ENCODE data around the gene APEX1. TPM values are rescaled to one million over a fixed set of nuclear protein-coding genes. Genes with fewer than 3 reads are reported as not detected.
A peak's percentile ranks its signal among the peaks of the same experiment; 100 is the strongest.

APEX1 gene
- total RNA-seq, result 100 to 1,000 TPM; 129 to 165 (median 150) TPM

DNA sequence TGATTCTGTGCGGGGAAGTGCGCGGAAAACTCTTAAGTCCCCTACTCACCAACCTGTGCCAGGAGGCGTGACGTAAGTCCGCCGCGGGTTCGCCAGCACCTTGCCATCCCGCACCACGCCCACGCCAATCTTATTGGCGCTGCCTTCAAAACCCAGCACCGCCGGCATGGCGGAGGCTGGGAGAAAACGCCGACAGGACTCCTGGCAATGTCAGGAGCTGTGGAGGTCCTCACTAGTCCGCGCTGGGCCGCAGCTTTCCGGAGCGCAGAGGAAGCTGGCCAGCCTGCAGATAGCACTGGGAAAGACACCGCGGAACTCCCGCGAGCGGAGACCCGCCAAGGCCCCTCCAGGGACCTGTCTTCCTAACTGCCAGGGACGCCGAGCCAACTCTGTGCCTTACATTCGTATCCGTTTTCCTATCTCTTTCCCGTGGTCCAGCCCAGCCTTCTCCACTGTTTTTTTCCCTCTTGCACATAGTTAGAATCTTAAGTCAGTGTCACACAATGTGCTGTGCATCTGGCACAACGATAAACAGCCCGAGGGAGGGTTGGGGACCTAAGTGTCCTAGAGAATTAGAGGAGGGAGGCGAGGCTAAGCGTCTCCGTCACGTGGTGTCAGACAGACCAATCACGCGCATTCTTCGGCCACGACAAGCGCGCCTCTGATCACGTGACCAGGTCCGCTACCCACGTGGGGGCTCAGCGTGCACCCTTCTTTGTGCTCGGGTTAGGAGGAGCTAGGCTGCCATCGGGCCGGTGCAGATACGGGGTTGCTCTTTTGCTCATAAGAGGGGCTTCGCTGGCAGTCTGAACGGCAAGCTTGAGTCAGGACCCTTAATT is at the start of gene APEX1, which contains the start of gene OSGEP:
Gene APEX1 (plus strand): TSS at position 711 of the 839 bp plus-strand sequence. CDS start 420 bp downstream, outside the sequence.
Gene OSGEP (minus strand): TSS at position 297 of the 839 bp plus-strand sequence. CDS start 129 bp downstream, at position 168.
- H3K9me3 ChIP-seq, result no peaks in the 10 kb centered on the region
- H3K4me3 ChIP-seq, result peak within 1 kb of the TSS; percentile 60 to 85 (median 76)
- H3K27me3 ChIP-seq, result no peaks in the 10 kb centered on the region
- peak; percentile 75 to 88 (median 81) for TF ChIP-seq POLR2AphosphoS5 (IDR thresholded peaks at IDR 0.05)
- TF ChIP-seq, protein P1, sequence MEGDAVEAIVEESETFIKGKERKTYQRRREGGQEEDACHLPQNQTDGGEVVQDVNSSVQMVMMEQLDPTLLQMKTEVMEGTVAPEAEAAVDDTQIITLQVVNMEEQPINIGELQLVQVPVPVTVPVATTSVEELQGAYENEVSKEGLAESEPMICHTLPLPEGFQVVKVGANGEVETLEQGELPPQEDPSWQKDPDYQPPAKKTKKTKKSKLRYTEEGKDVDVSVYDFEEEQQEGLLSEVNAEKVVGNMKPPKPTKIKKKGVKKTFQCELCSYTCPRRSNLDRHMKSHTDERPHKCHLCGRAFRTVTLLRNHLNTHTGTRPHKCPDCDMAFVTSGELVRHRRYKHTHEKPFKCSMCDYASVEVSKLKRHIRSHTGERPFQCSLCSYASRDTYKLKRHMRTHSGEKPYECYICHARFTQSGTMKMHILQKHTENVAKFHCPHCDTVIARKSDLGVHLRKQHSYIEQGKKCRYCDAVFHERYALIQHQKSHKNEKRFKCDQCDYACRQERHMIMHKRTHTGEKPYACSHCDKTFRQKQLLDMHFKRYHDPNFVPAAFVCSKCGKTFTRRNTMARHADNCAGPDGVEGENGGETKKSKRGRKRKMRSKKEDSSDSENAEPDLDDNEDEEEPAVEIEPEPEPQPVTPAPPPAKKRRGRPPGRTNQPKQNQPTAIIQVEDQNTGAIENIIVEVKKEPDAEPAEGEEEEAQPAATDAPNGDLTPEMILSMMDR (IDR thresholded peaks at IDR 0.05), result peak in 1 of 3 donors; percentile 5
- no peak for TF ChIP-seq POLR2A (IDR thresholded peaks at IDR 0.05)
- H3K36me3 ChIP-seq, result peaks cover 22% of the 10 kb centered on the region
- peaks cover 0 to 2% of the 10 kb centered on the region in 2 donors for H3K4me1 ChIP-seq
- peak; percentile 99 for DNase-seq (ENCODE audit: low spot score in 2 of 2)
- intact Hi-C loops (cut with DNase I; ENCODE audit: low total_unique reads), result loop anchor here (10.0 kb wide), 1 partner anchor 150 kb away; no protein-coding TSS in a partner anchor
- H3K27ac ChIP-seq, result peak within 1 kb of the TSS; percentile 94 to 95

DNA sequence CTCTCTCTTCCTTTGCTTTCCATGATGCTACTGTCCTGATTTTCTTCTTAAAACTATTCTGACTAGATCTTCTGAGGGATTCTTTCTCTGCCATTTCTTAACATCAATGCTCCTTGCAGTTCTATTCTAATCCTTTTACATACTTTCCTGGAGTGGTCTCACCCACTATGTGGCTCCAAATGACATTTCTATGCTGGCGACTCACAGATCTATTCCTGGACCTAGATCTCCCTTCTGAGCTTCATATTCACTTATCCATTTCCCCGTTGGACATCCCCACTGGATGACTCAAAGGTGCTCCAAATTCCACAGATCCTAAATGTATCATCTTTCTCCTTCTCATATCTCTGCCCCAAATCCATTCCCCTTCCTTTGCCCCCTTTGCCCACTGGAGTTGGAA is 45.8 kb upstream of the APEX1 start:
- Histone ChIP-seq H3K9me3 (no peaks in the 10 kb centered on the region), H3K27me3 (no peaks in the 10 kb centered on the region), H3K27ac (no peak overlapping the region), H3K4me3 (no peak overlapping the region), H3K4me1 (peaks cover 2 to 4% of the 10 kb centered on the region in 2 donors), H3K36me3 (no peaks in the 10 kb centered on the region)
- intact Hi-C loops (cut with DNase I; ENCODE audit: low total_unique reads), result no loop called here
- no peak for TF ChIP-seq POLR2AphosphoS5 (IDR thresholded peaks at IDR 0.05)
- TF ChIP-seq, protein P1 (IDR thresholded peaks at IDR 0.05), result no peak
- TF ChIP-seq POLR2A (IDR thresholded peaks at IDR 0.05), result no peak
- no peak for DNase-seq (ENCODE audit: low spot score in 2 of 2)

DNA sequence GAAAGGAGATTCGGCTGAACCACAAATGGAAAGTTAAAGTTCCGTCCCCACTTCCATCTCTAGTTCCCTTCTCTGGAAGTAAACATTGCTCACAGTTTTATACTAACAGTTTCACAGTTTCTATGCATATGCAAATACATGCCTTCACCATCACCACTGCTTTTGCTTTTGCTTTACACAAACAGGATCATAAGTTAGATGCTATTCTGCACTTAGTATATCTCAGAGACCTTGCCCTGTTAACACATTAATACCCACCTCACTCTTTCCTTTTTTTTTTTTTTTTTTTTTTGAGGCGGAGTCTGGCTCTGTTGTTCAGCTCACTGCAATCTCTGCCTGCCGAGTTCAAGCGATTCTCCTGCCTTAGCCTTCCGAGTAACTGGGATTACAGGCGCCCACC is 42.6 kb upstream of the APEX1 start:
- H3K4me1 ChIP-seq, result peaks cover 2 to 4% of the 10 kb centered on the region in 2 donors
- H3K36me3 ChIP-seq, result no peaks in the 10 kb centered on the region
- intact Hi-C loops (cut with DNase I; ENCODE audit: low total_unique reads), result loop anchor here (5.0 kb wide), 1 partner anchor 195 kb away; no protein-coding TSS in a partner anchor
- H3K27me3 ChIP-seq, result no peaks in the 10 kb centered on the region
- H3K4me3 ChIP-seq, result peak overlapping the region; percentile 79 to 86 (median 81)
- no peak for TF ChIP-seq POLR2AphosphoS5 (IDR thresholded peaks at IDR 0.05)
- TF ChIP-seq, protein P1 (IDR thresholded peaks at IDR 0.05), result no peak
- TF ChIP-seq POLR2A (IDR thresholded peaks at IDR 0.05), result no peak
- no peak for DNase-seq (ENCODE audit: low spot score in 2 of 2)
- peak overlapping the region; percentile 95 to 97 for H3K27ac ChIP-seq
- no peaks in the 10 kb centered on the region for H3K9me3 ChIP-seq

DNA sequence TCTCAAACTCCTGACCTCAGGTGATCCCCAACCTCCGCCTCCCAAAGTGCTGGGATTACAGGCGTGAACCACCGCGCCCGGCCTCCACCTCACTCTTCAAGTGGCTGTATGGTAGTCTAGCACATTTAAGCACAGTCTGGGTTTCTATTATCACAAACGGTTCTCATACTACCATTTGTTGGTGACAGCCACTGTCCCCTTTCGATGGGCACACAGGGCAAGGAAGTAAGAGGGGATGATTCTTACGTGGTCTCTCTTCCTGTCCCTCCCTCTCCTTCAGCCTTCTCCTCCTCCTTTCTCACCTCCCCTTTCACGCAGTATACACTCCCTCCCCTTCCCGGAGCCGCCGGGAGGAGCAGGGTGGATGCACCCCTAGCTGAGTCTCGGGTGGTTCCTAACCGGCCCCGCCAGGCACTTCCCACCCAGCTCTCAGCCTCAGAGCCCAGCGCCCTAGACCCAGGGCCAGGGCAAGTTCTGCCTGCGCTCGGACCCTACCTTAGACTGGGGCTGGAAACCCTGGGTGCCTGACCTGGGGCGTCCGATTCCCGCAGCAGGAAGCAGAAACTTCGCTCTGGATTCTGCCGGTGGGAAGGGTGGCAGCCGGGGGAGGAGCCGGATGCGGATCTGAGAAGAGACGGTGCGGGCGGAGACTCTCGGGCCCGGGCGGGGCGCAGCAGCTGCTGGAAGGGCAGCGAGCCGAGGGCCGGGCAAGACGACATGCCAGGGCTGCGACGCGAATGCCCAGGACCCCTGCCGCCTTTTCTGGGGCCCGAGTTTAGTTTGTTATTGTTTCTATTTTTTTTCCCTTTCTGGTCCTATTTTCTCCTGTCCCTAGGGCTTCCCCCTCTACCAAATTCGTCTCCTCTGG is 41.9 kb upstream of the APEX1 start, which contains the start of gene TEP1:
Gene TEP1 (minus strand): TSS at position 626 of the 868 bp plus-strand sequence. CDS start 5,062 bp downstream, outside the sequence.
- intact Hi-C loops (cut with DNase I; ENCODE audit: low total_unique reads), result loop anchor here (5.0 kb wide), 1 partner anchor 194 kb away; no protein-coding TSS in a partner anchor
- H3K4me1 ChIP-seq, result peaks cover 2 to 4% of the 10 kb centered on the region in 2 donors
- TF ChIP-seq, protein P1 (IDR thresholded peaks at IDR 0.05), result peak in 2 of 3 donors; percentile 17 to 20
- TF ChIP-seq POLR2AphosphoS5 (IDR thresholded peaks at IDR 0.05) (peak in 2 of 3 donors; percentile 65 to 74), POLR2A (IDR thresholded peaks at IDR 0.05) (peak; percentile 53)

More for the DNA sequence above, 41.9 kb upstream of the APEX1 start, which contains the start of gene TEP1:
- Histone ChIP-seq H3K9me3 (no peaks in the 10 kb centered on the region), H3K27me3 (no peaks in the 10 kb centered on the region), H3K27ac (peak within 1 kb of the TSS; percentile 95 to 97), H3K4me3 (peak within 1 kb of the TSS; percentile 79 to 86 (median 81)), H3K36me3 (no peaks in the 10 kb centered on the region)
- DNase-seq (ENCODE audit: low spot score in 2 of 2), result peak; percentile 85 to 92
